ENCODE results near the gene ITIH4. TPM values are rescaled to one million over a fixed set of nuclear protein-coding genes. Genes with fewer than 3 reads are reported as not detected.

Gene ITIH4
- total and polyA plus RNA-seq, 2 of the 13 experiments (the other 11 are each of a cell fraction or from before 2014, with no cell fraction given) = 2.7 to 5.3 TPM

DNA sequence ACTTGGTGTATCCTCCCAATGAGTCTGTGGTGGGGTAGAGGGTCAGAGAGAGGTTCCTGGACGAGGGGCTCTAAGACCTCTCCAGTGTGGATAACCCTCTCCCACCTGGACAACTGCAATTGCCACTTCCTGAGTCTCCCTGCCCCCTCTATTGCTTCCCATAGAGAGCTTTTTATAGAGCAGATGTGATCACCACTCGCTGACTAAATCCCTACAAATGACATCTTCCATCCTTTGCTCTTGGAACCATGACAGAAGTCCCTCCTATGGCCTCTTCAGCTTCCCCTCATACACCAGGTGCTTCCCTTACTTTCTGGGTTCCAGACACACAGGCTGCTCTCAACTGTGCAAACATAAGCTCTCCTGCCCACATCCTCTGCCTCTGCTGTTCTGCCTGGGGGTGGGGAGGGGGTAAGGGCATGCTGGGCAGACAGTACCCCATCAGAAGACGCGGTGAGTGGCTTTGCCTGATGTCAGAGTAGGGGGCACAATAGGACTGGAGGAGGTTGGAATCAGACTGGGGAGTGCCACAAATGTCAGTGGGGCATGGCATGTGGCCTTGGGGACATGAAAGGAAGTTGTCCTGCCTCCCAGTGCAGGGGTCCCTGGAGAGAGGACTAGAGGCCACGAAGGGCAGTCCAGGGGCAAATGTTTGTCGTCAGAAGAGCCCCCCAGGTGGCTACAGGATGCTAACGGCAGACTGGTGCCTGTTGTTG is 20.7 kb downstream of the ITIH4 start (continued):
- TF ChIP-seq EP300 (IDR thresholded peaks at IDR 0.05; ENCODE audit: low read depth in 2 of 2, low read length in 2 of 2) = no peak
- no peak for TF ChIP-seq EP300 (CRISPR knock-in tag; IDR thresholded peaks at IDR 0.05; ENCODE audit: borderline replicate concordance)

- H3K9ac ChIP-seq (ENCODE audit: insufficient read depth, low read depth, low read length) = no peak overlapping the region
- no peaks in the 10 kb centered on the region for H3K27me3 ChIP-seq (ENCODE audit: control insufficient read depth in 1 of 2, insufficient read depth in 2 of 2, low read length in 2 of 2)
- intact Hi-C loops (cut with micrococcal nuclease; ENCODE audit: unreplicated experiment) (no loop called here), in situ Hi-C loops (cut with HindIII; ENCODE audit: extremely low pct_ligation_motif_present, low pct_unique_long_range_greater_than_20kb) (no loop called here)
- H3K4me2 ChIP-seq (ENCODE audit: low read depth, low read length) = no peak overlapping the region
- ATAC-seq (no peak), FAIRE-seq (no peak), DNase-seq (ENCODE audit: low spot score) (no peak)
- BruUV-seq (replicated peaks) = no TSS peak
- H3K27ac ChIP-seq (ENCODE audit: extremely low read length, insufficient read depth, low read length) = no peak overlapping the region
- TF ChIP-seq RBFOX2 (IDR thresholded peaks at IDR 0.05; ENCODE audit: low read depth, low read length) (peak; percentile 54; the same call in 1 of the 2 replicates), KDM6A (CRISPR knock-in tag; IDR thresholded peaks at IDR 0.05; ENCODE audit: low read depth) (no peak), POLR2A (IDR thresholded peaks at IDR 0.05; ENCODE audit: insufficient read depth in 1 of 2, low read depth in 2 of 2, low read length in 2 of 2) (0 out of 4 replicates have a peak, but pooled peaks of 1 of the 2 experiments have one; percentile 11), UBTF (CRISPR knock-in tag; IDR thresholded peaks at IDR 0.05) (0 out of 2 replicates have a peak, but pooled peaks have one; percentile 5), HNRNPK (IDR thresholded peaks at IDR 0.05; ENCODE audit: low read depth, low read length, poor library complexity, severe bottlenecking) (peak; percentile 32), ZNF567 (CRISPR knock-in tag; IDR thresholded peaks at IDR 0.05; ENCODE audit: borderline replicate concordance) (no peak), PAF1 (CRISPR knock-in tag; IDR thresholded peaks at IDR 0.05) (peak; percentile 75), NFRKB (IDR thresholded peaks at IDR 0.05) (no peak), ZFP82 (CRISPR knock-in tag; IDR thresholded peaks at IDR 0.05; ENCODE audit: borderline replicate concordance) (no peak)
- TF ChIP-seq, protein P1, sequence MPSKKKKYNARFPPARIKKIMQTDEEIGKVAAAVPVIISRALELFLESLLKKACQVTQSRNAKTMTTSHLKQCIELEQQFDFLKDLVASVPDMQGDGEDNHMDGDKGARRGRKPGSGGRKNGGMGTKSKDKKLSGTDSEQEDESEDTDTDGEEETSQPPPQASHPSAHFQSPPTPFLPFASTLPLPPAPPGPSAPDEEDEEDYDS (CRISPR knock-in tag; IDR thresholded peaks at IDR 0.05) = no peak
- H3K4me3 ChIP-seq (replicated peaks in 1 of 3; ENCODE audit: insufficient read depth in 1 of 3, low read depth in 2 of 3, low read length in 3 of 3) = no peak overlapping the region
- H3K4me1 ChIP-seq (ENCODE audit: insufficient read depth, low read length) = peaks cover 61% of the 10 kb centered on the region
- WGBS (ENCODE audit: low lambda C conversion rate) = 95% methylated on average over 2 of the region's 2 CpGs
- POLR2A ChIA-PET = interaction anchor here (0.7 to 6.8 kb wide), 8 partner anchors 9 to 34 kb away, joined by 3 to 70 read pairs (median 6); partner anchors contain the start of gene ITIH3
- no peaks in the 10 kb centered on the region for H3K79me2 ChIP-seq (ENCODE audit: insufficient read depth, low read length)
- no peak overlapping the region for H2AFZ ChIP-seq (ENCODE audit: low read length)
- CTCF ChIA-PET (ENCODE audit: low intra/inter-chr PET ratio, low total read pairs) = no interaction called here
- no peaks in the 10 kb centered on the region for H4K20me1 ChIP-seq (ENCODE audit: insufficient read depth, low read length)
- no peaks in the 10 kb centered on the region for H3K9me3 ChIP-seq (ENCODE audit: low read length)
- peaks cover 6 to 15% of the 10 kb centered on the region in 2 experiments; a peak in 4 of 5 replicates for H3K36me3 ChIP-seq (replicated peaks in 1 of 2; ENCODE audit: control insufficient read depth in 1 of 2, insufficient read depth in 2 of 2, low read length in 2 of 2)
Observed at GRCh38 chr3:52809149-52809548, 21.3 kb downstream of the ITIH4 start.

Measured in HepG2 (cell line).